Middle frontal gyrus (tissue), 1 donor: ENCODE results near the gene SKIDA1.
"Not testable (repeated sequence)": the region's sequence is repeated elsewhere in the genome, so short reads cannot be mapped to it uniquely, and the experiment has no call there.

Experiments used
- DNase-seq: peaks from one replicate; pipeline ENCODE4 v3.0.0-alpha.2; 2015; ENCODE audit warnings: low spot score; ENCODE audit errors: extremely low spot score

SKIDA1 gene

GRCh38 chr10:21525367-21526187 is at the start of gene SKIDA1:
SKIDA1 (minus strand) TSS chr10:21525682; CDS start chr10:21517822, 7,860 bp downstream.
- no peak for DNase-seq

DNA sequence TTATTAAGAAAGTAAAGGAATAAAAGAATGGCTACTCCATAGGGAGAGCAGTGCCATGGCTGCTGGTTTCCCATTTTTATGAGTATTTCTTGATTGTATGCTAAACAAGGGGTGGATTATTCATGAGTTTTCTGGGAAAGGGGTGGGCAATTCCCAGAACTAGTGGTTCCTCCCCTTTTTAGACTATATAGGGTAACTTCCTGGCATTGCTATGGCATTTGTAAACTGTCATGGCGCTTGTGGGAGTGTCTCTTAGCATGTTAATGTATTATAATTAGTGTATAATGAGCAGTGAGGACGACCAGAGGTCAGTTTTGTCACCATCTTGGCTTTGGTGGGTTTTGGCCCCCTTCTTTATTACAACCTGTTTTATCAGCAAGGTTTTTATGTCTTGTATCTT is 49.0 kb upstream of the SKIDA1 start:
- DNase-seq = not testable (repeated sequence)

GRCh38 chr10:21572578-21572977 is 47.1 kb upstream of the SKIDA1 start:
- DNase-seq = no peak

DNA sequence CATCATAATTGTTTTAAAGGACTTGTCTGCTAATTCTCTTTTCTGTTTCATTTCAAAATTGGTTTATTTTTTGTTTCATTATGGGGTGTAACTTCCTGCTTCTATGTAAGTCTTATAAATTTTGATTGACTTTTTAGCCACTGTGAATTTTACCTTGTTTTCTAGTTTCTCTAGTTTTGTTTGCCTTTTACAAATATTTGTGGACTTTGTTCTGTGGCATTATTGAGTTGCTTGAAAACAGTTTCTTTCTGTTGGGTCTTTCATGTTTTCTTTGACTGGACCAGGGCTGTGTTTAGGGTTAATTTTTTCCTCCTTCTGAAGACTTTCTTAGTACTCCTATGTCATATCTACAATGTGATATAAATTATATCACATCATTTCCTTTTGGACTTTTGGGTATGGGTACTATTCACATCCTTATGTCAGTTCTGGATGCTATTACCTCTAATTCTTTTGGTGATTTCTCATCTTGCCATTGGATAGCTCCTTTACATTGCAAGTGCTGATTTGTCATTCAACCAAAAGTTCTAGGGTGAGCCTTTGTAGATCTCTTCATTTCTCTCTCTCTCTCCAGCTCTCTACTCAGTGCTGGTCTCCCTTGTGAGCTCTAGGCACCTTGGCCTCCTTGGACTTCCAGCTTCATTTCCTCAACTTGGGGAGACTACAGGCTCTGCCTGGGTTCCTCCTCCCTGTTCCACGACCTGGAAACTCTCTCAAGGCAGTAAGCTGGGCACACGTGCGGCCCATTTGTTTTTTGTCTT is 45.5 kb upstream of the SKIDA1 start:
- no peak for DNase-seq

DNA sequence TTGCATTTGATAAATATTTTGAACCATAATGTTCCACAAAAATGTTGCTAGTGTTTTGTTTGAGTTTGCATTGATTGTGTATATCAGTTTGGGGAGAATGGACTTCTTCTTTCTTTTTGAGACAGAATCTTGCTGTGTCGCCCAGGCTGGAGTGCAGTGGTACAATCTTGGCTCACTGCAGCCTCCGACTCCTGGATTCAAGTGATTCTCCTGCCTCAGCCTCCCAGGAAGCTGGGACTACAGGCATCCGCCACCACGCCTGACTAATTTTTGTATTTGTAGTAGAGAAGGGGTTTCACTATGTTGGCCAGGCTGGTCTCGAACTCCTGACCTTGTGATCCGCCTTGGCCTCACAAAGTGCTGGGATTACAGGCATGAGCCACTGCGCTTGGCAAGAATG is 33.5 kb upstream of the SKIDA1 start:
- not testable (repeated sequence) for DNase-seq

DNA sequence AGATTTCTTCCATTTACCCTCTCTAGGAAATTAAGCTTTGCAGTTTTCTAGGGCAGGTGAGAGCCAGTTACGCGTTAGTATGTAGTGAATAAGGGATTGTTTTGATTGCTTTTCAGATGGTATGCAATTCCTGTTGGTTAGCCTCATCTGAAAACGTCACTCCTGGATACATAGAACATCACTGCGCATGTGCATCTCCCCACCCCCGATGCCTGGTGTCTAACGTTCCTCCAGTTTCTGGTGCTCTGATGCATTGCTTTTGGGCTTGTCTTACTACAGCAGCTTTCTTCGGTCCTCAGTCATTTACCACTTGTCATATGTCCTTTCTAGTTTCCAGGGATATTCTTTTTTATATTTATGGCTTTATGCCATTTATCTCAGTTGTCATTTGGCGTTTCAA is 31.0 kb upstream of the SKIDA1 start:
- DNase-seq = no peak

- DNase-seq = no peak
These were observed 27.2 kb upstream of the SKIDA1 start for GRCh38 chr10:21552638-21553037.

- no peak for DNase-seq
These were observed 21.8 kb upstream of the SKIDA1 start for GRCh38 chr10:21547246-21547645.

DNA sequence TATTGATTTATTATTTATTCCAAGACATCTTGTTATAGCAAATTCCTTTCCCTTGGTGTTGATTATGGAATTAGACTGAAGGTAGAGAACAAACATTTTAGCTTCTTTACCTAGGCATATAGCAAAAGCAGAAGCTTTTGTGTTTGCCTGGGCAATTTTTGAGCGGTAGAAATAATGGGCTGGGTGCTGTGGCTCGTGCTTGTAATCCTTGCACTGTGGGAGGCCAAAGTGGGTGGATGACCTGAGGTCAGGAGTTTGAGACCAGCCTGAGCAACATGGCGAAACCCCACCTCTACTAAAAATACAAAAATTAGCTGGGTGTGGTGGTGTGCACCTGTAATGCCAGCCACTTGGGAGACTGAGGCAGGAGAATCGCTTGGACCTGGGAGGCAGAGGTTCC is 15.2 kb upstream of the SKIDA1 start:
- DNase-seq = not testable (repeated sequence)

DNA sequence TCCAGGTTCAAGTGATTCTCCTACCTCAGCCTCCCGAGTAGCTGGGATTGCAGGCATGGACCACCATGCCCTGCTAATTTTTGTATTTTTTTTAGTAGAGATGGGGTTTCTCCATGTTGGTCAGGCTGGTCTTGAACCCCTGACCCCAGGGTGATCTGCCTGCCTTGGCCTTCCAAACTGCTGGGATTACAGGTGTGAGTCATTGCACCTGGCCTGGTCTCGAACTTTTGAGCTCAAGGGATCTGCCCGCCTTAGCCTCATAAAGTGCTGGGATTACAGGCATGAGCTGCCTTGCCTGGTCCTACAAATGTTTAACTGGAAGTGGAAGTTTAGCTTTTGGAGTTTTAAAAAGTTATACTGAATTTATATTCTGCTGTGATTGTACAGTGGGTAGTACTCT is 11.4 kb upstream of the SKIDA1 start:
- DNase-seq = no peak

DNA sequence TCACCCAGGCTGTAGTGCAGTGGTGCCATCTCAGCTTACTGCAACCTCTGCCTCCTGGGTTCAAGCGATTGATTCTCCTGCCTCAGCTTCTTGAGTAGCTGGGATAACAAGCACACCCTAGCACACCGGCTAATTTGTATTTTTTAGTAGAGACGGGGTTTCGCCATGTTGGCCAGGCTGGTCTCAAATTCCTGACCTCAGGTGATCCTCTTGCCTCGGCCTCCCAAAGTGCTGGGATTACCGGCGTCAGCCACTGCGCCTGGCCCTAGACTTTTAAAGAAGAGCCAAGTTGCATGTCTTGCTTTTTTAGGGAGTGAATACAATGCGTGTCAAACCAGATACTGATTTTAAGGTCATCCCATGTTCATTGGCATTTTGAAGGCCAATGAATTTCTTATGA is 10.5 kb upstream of the SKIDA1 start:
- not testable (repeated sequence) for DNase-seq

- DNase-seq = no peak
These were observed 10.0 kb upstream of the SKIDA1 start for GRCh38 chr10:21535494-21535965.

DNA sequence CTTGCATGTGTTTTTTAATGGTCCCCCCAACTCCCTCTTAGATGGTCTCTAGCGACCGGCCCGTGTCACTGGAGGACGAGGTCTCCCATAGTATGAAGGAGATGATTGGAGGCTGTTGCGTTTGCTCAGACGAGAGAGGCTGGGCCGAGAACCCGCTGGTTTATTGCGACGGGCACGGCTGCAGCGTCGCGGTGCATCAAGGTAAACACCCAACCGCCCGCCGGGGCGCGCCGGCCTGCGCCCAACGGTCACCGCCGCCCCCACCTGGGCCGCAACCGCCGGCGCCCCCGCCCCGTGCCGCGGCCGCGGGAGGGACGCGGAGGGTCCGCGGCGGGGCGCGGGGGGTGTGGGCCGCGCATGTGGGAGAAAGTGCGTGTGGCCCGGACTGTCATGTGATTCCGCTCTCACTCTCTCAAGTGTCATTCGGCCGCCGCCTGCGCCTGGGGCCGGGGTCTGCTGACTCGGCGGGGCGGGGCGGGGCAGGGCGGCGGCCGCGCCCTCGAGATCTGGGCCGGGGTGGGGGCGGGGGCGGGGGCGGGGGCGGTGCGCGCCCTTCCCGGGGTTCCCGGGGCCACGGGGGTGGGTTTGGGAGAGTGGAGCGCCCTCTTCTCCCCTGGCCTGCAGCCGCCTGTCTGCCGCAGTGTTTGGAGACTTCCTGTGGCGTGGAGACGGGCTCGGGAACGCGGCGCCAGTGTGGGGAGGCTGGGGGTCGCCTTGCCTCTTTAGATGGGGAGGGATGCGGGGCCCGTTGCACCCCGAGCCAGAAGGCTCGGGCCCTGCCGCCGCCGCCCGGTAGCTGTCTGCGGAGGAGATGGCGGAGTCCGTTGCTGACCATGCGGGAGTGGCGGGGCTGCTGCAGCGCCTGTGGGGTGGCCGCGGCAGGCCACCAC is 9.4 kb upstream of the SKIDA1 start:
- DNase-seq = no peak

DNA sequence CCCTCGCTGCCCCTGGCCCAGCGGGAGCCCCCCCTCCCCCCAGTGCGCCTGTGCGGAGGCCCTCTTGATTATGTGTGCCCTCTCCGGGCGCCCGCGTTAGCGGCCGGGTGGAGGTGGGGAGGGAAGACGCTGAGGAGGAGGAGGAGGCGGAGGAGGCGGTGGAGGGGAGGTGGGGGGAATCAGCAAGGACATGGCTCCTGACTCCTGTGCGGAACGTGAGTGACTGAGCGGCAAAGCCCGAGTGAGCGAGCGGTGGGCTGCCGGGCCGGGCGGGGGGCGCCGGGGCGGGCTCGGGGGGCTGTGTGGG is 8.8 kb upstream of the SKIDA1 start:
- no peak for DNase-seq

GRCh38 chr10:21533467-21534279 is 8.2 kb upstream of the SKIDA1 start, which contains the start of gene MLLT10:
MLLT10 (plus strand) TSS chr10:21534232; CDS start chr10:21534645, 413 bp downstream.
- peak; percentile 92 for DNase-seq

DNA sequence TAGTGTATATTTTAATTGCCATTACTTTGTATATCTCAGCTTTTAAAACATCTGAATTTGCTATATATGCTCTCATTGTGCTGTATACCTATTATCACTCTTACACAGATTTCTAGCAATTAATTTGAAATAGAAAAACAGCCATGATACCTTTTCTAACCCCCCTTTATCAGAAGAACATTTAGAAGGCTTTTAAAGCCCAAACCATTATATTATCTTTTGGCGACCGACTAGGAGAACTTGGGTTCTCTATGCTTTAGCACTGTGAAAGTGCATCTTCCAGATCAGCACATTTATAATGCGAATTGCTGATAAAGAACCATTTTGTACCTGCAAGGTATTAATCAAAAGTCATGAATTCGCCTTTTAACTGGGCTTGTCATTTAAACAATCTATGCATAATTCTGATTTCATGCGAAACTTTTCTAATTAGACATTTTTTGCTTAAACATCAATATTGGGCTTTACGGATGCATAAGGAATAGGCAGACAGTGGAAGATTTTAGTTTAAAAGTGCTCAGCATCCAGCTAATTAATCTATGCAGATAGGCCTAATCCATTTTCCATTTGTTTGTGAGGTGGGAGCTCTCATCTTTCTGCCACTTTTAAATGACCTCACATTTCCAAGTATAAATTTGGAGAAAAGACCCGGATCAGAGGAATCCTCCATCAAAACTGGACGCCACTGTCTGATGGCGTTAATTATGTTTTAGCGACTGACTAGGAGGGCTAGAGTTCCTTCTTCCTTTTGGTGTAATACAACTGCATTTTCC is 7.4 kb upstream of the SKIDA1 start:
- no peak for DNase-seq

DNA sequence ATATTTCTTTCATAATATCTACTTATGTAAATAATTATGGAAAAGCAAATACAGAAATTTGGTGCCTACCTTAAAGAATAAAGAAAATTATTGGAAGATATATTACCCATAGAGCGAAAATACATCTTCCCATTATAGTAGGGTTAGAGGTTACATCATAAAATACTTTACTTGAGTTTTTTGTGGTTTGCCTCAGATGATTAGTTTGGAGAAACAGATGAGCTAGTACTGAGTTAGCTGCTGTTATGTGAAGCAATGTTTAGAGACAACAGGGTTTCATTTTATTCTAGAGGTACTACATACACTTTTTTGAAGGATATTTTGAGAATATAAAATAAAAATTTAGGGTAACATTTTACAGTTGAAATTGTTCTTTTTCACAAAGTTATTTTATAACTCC is 5.7 kb upstream of the SKIDA1 start:
- DNase-seq = no peak

DNA sequence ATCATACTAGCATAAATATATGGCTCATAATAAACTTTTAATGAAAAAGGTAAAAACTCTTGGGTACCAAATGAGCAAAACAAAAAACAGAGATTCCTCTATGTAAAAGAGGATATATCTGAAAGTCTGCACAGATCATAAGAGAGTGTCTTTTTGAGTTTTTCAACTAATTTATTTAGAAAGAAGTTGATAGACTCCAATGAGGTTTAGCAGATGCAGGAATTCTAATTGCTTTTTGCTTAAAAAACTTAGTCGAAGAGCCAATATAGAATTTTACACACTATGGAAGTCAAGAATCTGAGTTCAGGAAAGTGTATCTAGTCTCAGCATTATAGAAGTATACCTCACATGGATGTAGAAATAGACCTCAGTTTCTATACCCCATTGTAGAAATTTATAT is 5.2 kb upstream of the SKIDA1 start:
- no peak for DNase-seq

DNA sequence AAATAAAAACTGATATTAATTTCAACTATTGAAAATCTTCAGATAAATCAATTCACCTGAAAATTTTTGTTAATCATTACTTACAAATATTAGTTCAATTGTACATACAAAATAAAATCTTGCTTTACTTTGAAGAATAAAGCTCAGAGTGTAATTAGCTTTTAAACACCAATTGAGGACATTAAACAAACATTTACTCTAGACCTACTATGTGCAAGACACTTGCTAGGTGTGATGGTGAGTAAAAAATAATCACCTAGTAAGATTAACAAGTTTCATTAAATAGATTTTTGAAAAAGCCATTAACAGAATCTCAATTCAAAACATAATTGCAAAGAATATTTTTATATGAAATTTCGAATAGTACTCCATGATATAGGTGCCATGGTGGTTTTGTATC is 4.7 kb upstream of the SKIDA1 start:
- DNase-seq = no peak
